IPS-20b (cell line): ENCODE data around the gene TMEM40.

Experiments used
- H3K27ac ChIP-seq: one replicate; pipeline ENCODE4 v1.5.1; 2013; ENCODE audit warnings: low read length
- H3K27me3 ChIP-seq: 2 replicates; pipeline ENCODE4 v1.6.1; 2013; ENCODE audit warnings: mild to moderate bottlenecking, low read length, inconsistent platforms; ENCODE audit not compliant: insufficient read depth
- H3K36me3 ChIP-seq: 2 replicates; pipeline ENCODE4 v1.6.1; 2013; ENCODE audit warnings: low read depth, mild to moderate bottlenecking, inconsistent platforms, low read length, moderate library complexity; ENCODE audit not compliant: insufficient read depth
- H3K4me1 ChIP-seq: 2 replicates; pipeline ENCODE4 v1.6.1; 2013; ENCODE audit warnings: mild to moderate bottlenecking, control low read depth, inconsistent platforms, low read length, moderate library complexity; ENCODE audit not compliant: insufficient read depth
- H3K4me3 ChIP-seq: 2 replicates; pipeline ENCODE4 v1.5.1; 2013; ENCODE audit warnings: mild to moderate bottlenecking, low read length, inconsistent platforms
- H3K9ac ChIP-seq: 2 replicates; pipeline ENCODE4 v1.6.1; 2013; ENCODE audit warnings: low read depth, mild to moderate bottlenecking, inconsistent platforms, low read length, moderate library complexity
- H3K9me3 ChIP-seq: 2 replicates; pipeline ENCODE4 v1.6.1; 2013; ENCODE audit warnings: mild to moderate bottlenecking, low read depth, low read length, inconsistent platforms; ENCODE audit not compliant: insufficient read depth

Gene TMEM40

GRCh38 chr3:12759097-12759679 lies at the start of gene TMEM40:
TMEM40 (minus strand) TSS chr3:12759259; CDS start chr3:12749832, 9,427 bp downstream.
- Histone ChIP-seq H3K4me3 (no peak within 1 kb of the TSS), H3K9ac (no peak within 1 kb of the TSS), H3K4me1 (no peaks in the 10 kb centered on the region; the same call in 1 of the 2 replicates), H3K36me3 (no peaks in the 10 kb centered on the region), H3K27ac (no peak within 1 kb of the TSS), H3K9me3 (no peaks in the 10 kb centered on the region), H3K27me3 (no peaks in the 10 kb centered on the region)

- Histone ChIP-seq H3K4me1 (peaks cover 4% of the 10 kb centered on the region; the same call in 1 of the 2 replicates), H3K9ac (no peak overlapping the region), H3K27me3 (no peaks in the 10 kb centered on the region), H3K9me3 (no peaks in the 10 kb centered on the region), H3K4me3 (no peak overlapping the region), H3K27ac (no peak overlapping the region), H3K36me3 (peaks cover 29% of the 10 kb centered on the region)
Observed at GRCh38 chr3:12808587-12808986, 49.5 kb upstream of the TMEM40 start.

- Histone ChIP-seq H3K4me1 (peaks cover 4% of the 10 kb centered on the region; the same call in 1 of the 2 replicates), H3K9me3 (no peaks in the 10 kb centered on the region), H3K36me3 (peaks cover 27% of the 10 kb centered on the region), H3K27me3 (no peaks in the 10 kb centered on the region), H3K4me3 (no peak overlapping the region), H3K27ac (no peak overlapping the region), H3K9ac (no peak overlapping the region)
Observed at GRCh38 chr3:12807601-12808359, 48.7 kb upstream of the TMEM40 start.

- Histone ChIP-seq H3K9ac (no peak overlapping the region), H3K4me1 (peaks cover 4% of the 10 kb centered on the region; the same call in 1 of the 2 replicates), H3K27me3 (no peaks in the 10 kb centered on the region), H3K4me3 (no peak overlapping the region), H3K36me3 (peaks cover 27% of the 10 kb centered on the region), H3K9me3 (no peaks in the 10 kb centered on the region), H3K27ac (no peak overlapping the region)
Observed at GRCh38 chr3:12807066-12807465, 48.0 kb upstream of the TMEM40 start.

GRCh38 chr3:12803371-12803770 lies 44.3 kb upstream of the TMEM40 start:
- Histone ChIP-seq H3K27ac (no peak overlapping the region), H3K4me3 (no peak overlapping the region), H3K9me3 (no peaks in the 10 kb centered on the region), H3K27me3 (no peaks in the 10 kb centered on the region), H3K9ac (no peak overlapping the region), H3K36me3 (peaks cover 27% of the 10 kb centered on the region), H3K4me1 (no peaks in the 10 kb centered on the region)

- Histone ChIP-seq H3K27me3 (peaks cover 4% of the 10 kb centered on the region; the same call in 1 of the 2 replicates), H3K27ac (no peak overlapping the region), H3K9ac (no peak overlapping the region), H3K36me3 (peaks cover 11% of the 10 kb centered on the region), H3K9me3 (no peaks in the 10 kb centered on the region), H3K4me1 (0 out of 2 replicates have a peak, but pooled peaks cover 3% of the 10 kb centered on the region), H3K4me3 (no peak overlapping the region)
Observed at GRCh38 chr3:12799525-12800440, 40.7 kb upstream of the TMEM40 start.

GRCh38 chr3:12798559-12799179 lies 39.6 kb upstream of the TMEM40 start:
- H3K4me1 ChIP-seq = 0 out of 2 replicates have a peak, but pooled peaks cover 3% of the 10 kb centered on the region
- H3K27me3 ChIP-seq = peaks cover 4% of the 10 kb centered on the region; the same call in 1 of the 2 replicates
- no peak overlapping the region for H3K4me3 ChIP-seq
- H3K9me3 ChIP-seq = no peaks in the 10 kb centered on the region
- no peak overlapping the region for H3K9ac ChIP-seq
- H3K36me3 ChIP-seq = 0 out of 2 replicates have a peak, but pooled peaks cover 4% of the 10 kb centered on the region
- no peak overlapping the region for H3K27ac ChIP-seq

GRCh38 chr3:12797892-12798558 lies 39.0 kb upstream of the TMEM40 start:
- Histone ChIP-seq H3K9ac (no peak overlapping the region), H3K36me3 (no peaks in the 10 kb centered on the region), H3K9me3 (no peaks in the 10 kb centered on the region), H3K27me3 (peaks cover 4% of the 10 kb centered on the region; the same call in 1 of the 2 replicates), H3K27ac (no peak overlapping the region), H3K4me3 (no peak overlapping the region), H3K4me1 (0 out of 2 replicates have a peak, but pooled peaks cover 3% of the 10 kb centered on the region)

GRCh38 chr3:12797124-12797891 lies 38.2 kb upstream of the TMEM40 start:
- Histone ChIP-seq H3K4me1 (0 out of 2 replicates have a peak, but pooled peaks cover 3% of the 10 kb centered on the region), H3K9me3 (no peaks in the 10 kb centered on the region), H3K27me3 (peaks cover 4% of the 10 kb centered on the region; the same call in 1 of the 2 replicates), H3K9ac (no peak overlapping the region; the same call in 1 of the 2 replicates), H3K27ac (no peak overlapping the region), H3K4me3 (peak overlapping the region; percentile 83), H3K36me3 (no peaks in the 10 kb centered on the region)
